HL-60 (cell line): ENCODE data around the gene RAPGEF4.

Source experiments
- CTCF ChIP-seq: IDR thresholded peaks from one replicate; pipeline ENCODE4 v1.5.1; 2011; ENCODE audit warnings: low read length, control low read depth, inconsistent platforms; ENCODE audit not compliant: insufficient read depth
- POLR2AphosphoS5 ChIP-seq: IDR thresholded peaks from 2 replicates; pipeline ENCODE4 v1.6.1; 2012; ENCODE audit warnings: low read depth
- REST ChIP-seq: IDR thresholded peaks from 2 replicates; pipeline ENCODE4 v1.6.1; 2012; ENCODE audit warnings: low read depth; ENCODE audit not compliant: insufficient replicate concordance
- SPI1 ChIP-seq: IDR thresholded peaks from 2 replicates; pipeline ENCODE4 v1.6.1; 2012; ENCODE audit warnings: low read depth, mild to moderate bottlenecking, borderline replicate concordance

GRCh38 chr2:172711110-172711509, 24.5 kb upstream of the RAPGEF4 start:
- TF ChIP-seq SPI1 (no peak), CTCF (no peak), POLR2AphosphoS5 (no peak), REST (no peak)
